Measurements from ENCODE around the gene LMTK2.

GRCh38 chr7:98170966-98171365 is 64.3 kb downstream of the LMTK2 start:
- TF ChIP-seq CTCF (conservative IDR thresholded peaks at IDR 0.05; ENCODE audit: low read depth in 2 of 2) = no peak
- TF ChIP-seq STAT1 (IDR thresholded peaks at IDR 0.05; ENCODE audit: unreplicated experiment) = no peak
- no peak for TF ChIP-seq POLR2AphosphoS5 (IDR thresholded peaks at IDR 0.05; ENCODE audit: low read depth)
